Dendritic cell treated with granulocyte-macrophage colony-stimulating factor and Interleukin-4, amounts not matched to agents 40 ng/mL and 50 ng/mL, for 4 days (primary cell): ENCODE measurements around the gene SH3GLB2.
"Not testable (repeated sequence)": the region's sequence is repeated elsewhere in the genome, so short reads cannot be mapped to it uniquely, and the experiment has no call there.

Experiments
- H3K27ac Mint-ChIP-seq: one replicate; pipeline ENCODE4 v1.8.0; 2022; ENCODE audit warnings: mild to moderate bottlenecking, mixed read lengths
- H3K27me3 Mint-ChIP-seq: one replicate; pipeline ENCODE4 v1.8.0; 2022; ENCODE audit warnings: mild to moderate bottlenecking, mixed read lengths
- H3K36me3 Mint-ChIP-seq: one replicate; pipeline ENCODE4 v1.8.0; 2022; ENCODE audit warnings: low read depth, mixed read lengths
- H3K4me1 Mint-ChIP-seq: one replicate; pipeline ENCODE4 v1.8.0; 2022; ENCODE audit warnings: low read depth, mixed read lengths
- H3K4me3 Mint-ChIP-seq: one replicate; pipeline ENCODE4 v1.8.0; 2022; ENCODE audit warnings: mild to moderate bottlenecking, moderate library complexity, mixed read lengths
- H3K9me3 Mint-ChIP-seq: one replicate; pipeline ENCODE4 v1.8.0; 2022; ENCODE audit warnings: mixed read lengths
- intact Hi-C: fragments of 100-400 bp; cut with micrococcal nuclease; formaldehyde crosslinking; loops from one replicate; pipeline ENCODE4 v1.15.0; 2022

SH3GLB2 gene

GRCh38 chr9:129007035-129007765 is 20.9 kb downstream of the SH3GLB2 start:
- Mint-ChIP-seq H3K36me3 (peaks cover 97% of the 10 kb centered on the region), H3K27me3 (no peaks in the 10 kb centered on the region), H3K4me1 (no peaks in the 10 kb centered on the region), H3K9me3 (no peaks in the 10 kb centered on the region), H3K4me3 (no peak overlapping the region), H3K27ac (no peak overlapping the region)
- intact Hi-C loops = no loop called here

GRCh38 chr9:129006328-129007034 is 21.6 kb downstream of the SH3GLB2 start:
- H3K4me3 Mint-ChIP-seq = no peak overlapping the region
- intact Hi-C loops = no loop called here
- H3K36me3 Mint-ChIP-seq = peaks cover 97% of the 10 kb centered on the region
- H3K4me1 Mint-ChIP-seq = no peaks in the 10 kb centered on the region
- H3K27ac Mint-ChIP-seq = no peak overlapping the region
- no peaks in the 10 kb centered on the region for H3K27me3 Mint-ChIP-seq
- no peaks in the 10 kb centered on the region for H3K9me3 Mint-ChIP-seq

DNA sequence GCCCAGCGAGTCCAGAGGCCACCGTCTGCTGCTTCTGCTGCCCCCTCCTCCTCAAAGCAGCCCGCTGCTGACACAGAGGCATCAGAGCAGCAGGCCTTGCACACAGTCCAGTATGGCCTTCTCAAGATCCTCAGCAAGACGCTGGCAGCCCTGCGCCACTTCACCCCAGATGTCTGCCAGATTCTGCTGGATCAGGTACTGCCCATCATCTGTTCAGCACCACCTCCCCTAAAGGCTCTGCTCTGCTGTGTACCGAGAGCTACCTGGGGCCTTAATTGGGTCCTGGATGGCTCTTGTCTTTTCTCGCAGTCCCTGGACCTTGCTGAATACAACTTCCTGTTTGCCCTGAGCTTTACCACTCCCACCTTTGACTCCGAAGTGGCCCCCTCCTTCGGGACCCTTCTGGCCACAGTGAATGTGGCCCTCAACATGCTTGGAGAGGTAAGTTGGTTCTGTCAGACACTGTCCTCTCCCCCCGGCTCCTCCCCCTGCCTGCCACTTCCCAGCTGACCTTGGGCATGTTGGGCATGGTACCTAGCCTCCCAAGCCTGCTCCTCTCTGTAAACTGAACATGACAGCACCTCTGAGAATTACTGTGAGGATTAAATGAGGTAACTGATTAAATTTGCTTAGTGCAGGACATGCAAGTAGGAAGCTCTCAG is 22.7 kb downstream of the SH3GLB2 start:
- peaks cover 97% of the 10 kb centered on the region for H3K36me3 Mint-ChIP-seq
- no peak overlapping the region for H3K4me3 Mint-ChIP-seq
- no peaks in the 10 kb centered on the region for H3K4me1 Mint-ChIP-seq
- H3K27ac Mint-ChIP-seq = no peak overlapping the region
- no peaks in the 10 kb centered on the region for H3K9me3 Mint-ChIP-seq
- intact Hi-C loops = no loop called here
- H3K27me3 Mint-ChIP-seq = no peaks in the 10 kb centered on the region

GRCh38 chr9:129004173-129004572 is 24.0 kb downstream of the SH3GLB2 start:
- H3K4me3 Mint-ChIP-seq, H3K27ac Mint-ChIP-seq, intact Hi-C loops, H3K9me3 Mint-ChIP-seq, H3K27me3 Mint-ChIP-seq: not testable (repeated sequence)
- Mint-ChIP-seq H3K4me1 (peaks cover 12% of the 10 kb centered on the region), H3K36me3 (peaks cover 97% of the 10 kb centered on the region)

DNA sequence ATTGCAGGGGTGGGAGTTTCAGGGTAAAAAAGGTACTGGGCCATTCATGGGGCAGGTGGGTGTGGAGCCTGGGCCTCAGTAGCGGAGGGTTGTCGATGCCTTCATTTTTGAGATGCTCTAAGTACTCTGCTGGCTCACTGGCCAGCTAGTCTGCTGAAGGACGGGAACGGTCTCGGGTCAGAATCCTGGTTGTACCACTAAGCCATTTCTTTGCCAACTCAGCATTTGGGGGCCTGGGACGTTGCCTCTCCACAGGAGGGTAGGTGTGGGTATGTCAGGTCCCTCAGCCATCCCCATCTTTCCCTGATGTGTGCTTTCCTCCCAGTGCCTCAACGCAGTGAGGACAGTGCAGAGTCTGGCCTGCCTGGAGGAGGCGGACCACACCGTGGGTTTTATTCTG is 25.1 kb downstream of the SH3GLB2 start:
- intact Hi-C loops = no loop called here
- H3K4me3 Mint-ChIP-seq = no peak overlapping the region
- peaks cover 98% of the 10 kb centered on the region for H3K36me3 Mint-ChIP-seq
- no peaks in the 10 kb centered on the region for H3K27me3 Mint-ChIP-seq
- no peaks in the 10 kb centered on the region for H3K9me3 Mint-ChIP-seq
- H3K27ac Mint-ChIP-seq = no peak overlapping the region
- peaks cover 15% of the 10 kb centered on the region for H3K4me1 Mint-ChIP-seq

- Mint-ChIP-seq H3K9me3 (no peaks in the 10 kb centered on the region), H3K27ac (no peak overlapping the region), H3K4me3 (no peak overlapping the region), H3K4me1 (peaks cover 15% of the 10 kb centered on the region), H3K27me3 (no peaks in the 10 kb centered on the region), H3K36me3 (peaks cover 100% of the 10 kb centered on the region)
- intact Hi-C loops = no loop called here
These were observed 26.4 kb downstream of the SH3GLB2 start for GRCh38 chr9:129001504-129002325.

GRCh38 chr9:128999581-129000206 is 28.4 kb downstream of the SH3GLB2 start:
- Mint-ChIP-seq H3K27me3 (no peaks in the 10 kb centered on the region), H3K4me3 (no peak overlapping the region), H3K4me1 (peaks cover 15% of the 10 kb centered on the region), H3K9me3 (no peaks in the 10 kb centered on the region), H3K36me3 (peaks cover 100% of the 10 kb centered on the region), H3K27ac (peak overlapping the region; percentile 42)
- intact Hi-C loops = no loop called here

GRCh38 chr9:128998462-128998861 is 29.7 kb downstream of the SH3GLB2 start:
- peaks cover 15% of the 10 kb centered on the region for H3K4me1 Mint-ChIP-seq
- H3K4me3 Mint-ChIP-seq = no peak overlapping the region
- H3K27me3 Mint-ChIP-seq = no peaks in the 10 kb centered on the region
- intact Hi-C loops = no loop called here
- peaks cover 100% of the 10 kb centered on the region for H3K36me3 Mint-ChIP-seq
- no peaks in the 10 kb centered on the region for H3K9me3 Mint-ChIP-seq
- no peak overlapping the region for H3K27ac Mint-ChIP-seq

- Mint-ChIP-seq H3K4me3 (no peak overlapping the region), H3K36me3 (peaks cover 97% of the 10 kb centered on the region), H3K4me1 (peaks cover 15% of the 10 kb centered on the region), H3K27me3 (no peaks in the 10 kb centered on the region), H3K9me3 (no peaks in the 10 kb centered on the region), H3K27ac (no peak overlapping the region)
- intact Hi-C loops = no loop called here
These were observed 32.3 kb downstream of the SH3GLB2 start for GRCh38 chr9:128995791-128996190.

GRCh38 chr9:128992995-128993394 is 35.1 kb downstream of the SH3GLB2 start:
- Mint-ChIP-seq H3K4me1 (no peaks in the 10 kb centered on the region), H3K27me3 (no peaks in the 10 kb centered on the region), H3K9me3 (no peaks in the 10 kb centered on the region), H3K27ac (no peak overlapping the region), H3K4me3 (no peak overlapping the region), H3K36me3 (peaks cover 97% of the 10 kb centered on the region)
- intact Hi-C loops = no loop called here

GRCh38 chr9:128987805-128988204 is 40.3 kb downstream of the SH3GLB2 start:
- no peak overlapping the region for H3K27ac Mint-ChIP-seq
- no peak overlapping the region for H3K4me3 Mint-ChIP-seq
- intact Hi-C loops = no loop called here
- no peaks in the 10 kb centered on the region for H3K4me1 Mint-ChIP-seq
- no peaks in the 10 kb centered on the region for H3K27me3 Mint-ChIP-seq
- peaks cover 97% of the 10 kb centered on the region for H3K36me3 Mint-ChIP-seq
- H3K9me3 Mint-ChIP-seq = no peaks in the 10 kb centered on the region

- H3K4me1 Mint-ChIP-seq = no peaks in the 10 kb centered on the region
- peaks cover 98% of the 10 kb centered on the region for H3K36me3 Mint-ChIP-seq
- H3K27ac Mint-ChIP-seq = no peak overlapping the region
- H3K9me3 Mint-ChIP-seq = no peaks in the 10 kb centered on the region
- no peaks in the 10 kb centered on the region for H3K27me3 Mint-ChIP-seq
- intact Hi-C loops = no loop called here
- H3K4me3 Mint-ChIP-seq = no peak overlapping the region
These were observed 41.5 kb downstream of the SH3GLB2 start for GRCh38 chr9:128986671-128987070.

DNA sequence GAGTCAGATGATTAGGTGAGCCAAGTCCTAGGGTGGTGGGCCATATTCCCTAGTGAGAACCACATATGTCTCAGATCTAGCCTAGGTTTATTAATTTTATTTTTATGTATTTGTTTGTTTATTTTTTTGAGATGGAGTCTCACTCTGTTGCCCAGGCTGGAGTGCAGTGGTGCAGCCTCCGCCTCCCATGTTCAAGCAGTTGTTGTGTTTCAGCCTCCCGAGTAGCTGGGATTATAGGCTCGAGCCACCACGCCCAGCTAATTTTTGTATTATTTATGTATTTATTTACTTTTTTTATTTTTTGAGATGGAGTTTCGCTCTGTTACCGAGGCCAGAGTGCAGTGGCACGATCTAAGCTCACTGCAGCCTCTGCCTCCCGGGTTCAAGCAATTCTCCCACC is 44.6 kb downstream of the SH3GLB2 start:
- no peaks in the 10 kb centered on the region for H3K27me3 Mint-ChIP-seq
- H3K36me3 Mint-ChIP-seq = peaks cover 100% of the 10 kb centered on the region
- H3K9me3 Mint-ChIP-seq = no peaks in the 10 kb centered on the region
- H3K4me1 Mint-ChIP-seq = no peaks in the 10 kb centered on the region
- no peak overlapping the region for H3K27ac Mint-ChIP-seq
- H3K4me3 Mint-ChIP-seq = no peak overlapping the region
- intact Hi-C loops = no loop called here
